ENCODE measurements around the gene C1QTNF4. TPM values are rescaled to one million over a fixed set of nuclear protein-coding genes. Genes with fewer than 3 reads are reported as not detected.

C1QTNF4 gene
- total RNA-seq, 1 experiment from 2014 or later, result 5.7 TPM

DNA sequence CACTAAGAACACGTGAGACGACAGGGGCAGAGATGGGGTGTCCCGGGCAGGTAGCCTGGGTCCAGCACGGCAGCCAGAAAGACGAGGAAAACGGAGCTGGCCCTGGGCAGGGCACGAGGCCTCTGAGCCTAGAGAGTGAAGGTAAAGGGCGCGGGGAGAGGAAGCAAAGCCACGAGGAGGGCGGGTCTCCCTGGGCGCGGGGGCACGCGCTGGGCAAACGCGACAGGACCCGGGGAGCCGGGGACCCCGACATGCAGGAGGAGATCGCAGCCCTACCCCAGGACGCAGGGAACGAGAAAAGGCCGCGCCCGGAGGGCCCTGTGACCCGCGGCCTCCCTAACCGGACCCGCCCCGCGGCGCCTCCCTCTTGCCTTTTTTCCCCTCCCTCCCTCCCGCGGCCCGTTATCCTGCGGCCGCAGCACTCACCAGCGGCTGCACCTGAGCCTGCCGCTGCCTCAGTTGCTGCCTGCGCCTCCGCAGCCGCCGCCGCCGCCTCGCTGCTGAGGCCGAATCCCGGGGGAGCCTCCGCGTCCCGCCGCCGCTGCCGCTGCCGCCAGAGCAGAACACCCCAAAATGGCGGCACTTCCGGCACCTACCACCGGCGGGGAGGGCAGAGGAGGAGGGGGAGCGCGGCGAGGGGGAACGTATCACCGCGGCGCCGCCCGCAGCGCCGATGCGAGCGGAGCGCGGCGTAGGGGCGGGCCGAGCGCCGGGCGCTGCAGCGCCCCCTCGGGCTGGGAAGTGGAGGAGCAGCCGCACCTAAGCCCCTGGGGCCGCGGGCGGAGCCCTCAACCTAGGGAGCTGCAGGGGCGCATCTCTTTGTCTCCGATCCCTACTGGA, 41.4 kb downstream of the C1QTNF4 start, which contains the start of gene CELF1:
TSS of gene CELF1 (minus strand) at position 567 of the 840 bp plus-strand sequence. CDS start 53,609 bp downstream, outside the sequence.
- DNase-seq, result peak; percentile 92
- peaks cover 0 to 3% of the 10 kb centered on the region in 2 experiments; a peak in 1 of 5 replicates for H3K9me3 Mint-ChIP-seq
- peak within 1 kb of the TSS; percentile 96 to 100 (median 99) for H3K27ac Mint-ChIP-seq
- peak within 1 kb of the TSS; percentile 86 for H3K4me2 ChIP-seq (ENCODE audit: insufficient read depth, insufficient read length, low read length)
- H3K27ac ChIP-seq (ENCODE audit: insufficient read length, low read depth, low read length), result peak within 1 kb of the TSS; percentile 3
- H3K56ac ChIP-seq (ENCODE audit: insufficient read length, low read depth, low read length), result no peak within 1 kb of the TSS
- H3K79me1 ChIP-seq (ENCODE audit: insufficient read depth, low read depth, low read length, poor library complexity, severe bottlenecking), result no peaks in the 10 kb centered on the region
- H4K20me1 ChIP-seq (ENCODE audit: control insufficient read depth, insufficient read depth, insufficient read length), result no peaks in the 10 kb centered on the region
- H3K9ac ChIP-seq (ENCODE audit: extremely low read depth, insufficient read length, low read length), result peak within 1 kb of the TSS; percentile 84
- H3K4ac ChIP-seq (ENCODE audit: low read depth, low read length), result no peak within 1 kb of the TSS; the same call in 1 of the 2 replicates
- no peak within 1 kb of the TSS for H4K91ac ChIP-seq (ENCODE audit: insufficient read length, low read depth, low read length)
- TF ChIP-seq, protein P1, sequence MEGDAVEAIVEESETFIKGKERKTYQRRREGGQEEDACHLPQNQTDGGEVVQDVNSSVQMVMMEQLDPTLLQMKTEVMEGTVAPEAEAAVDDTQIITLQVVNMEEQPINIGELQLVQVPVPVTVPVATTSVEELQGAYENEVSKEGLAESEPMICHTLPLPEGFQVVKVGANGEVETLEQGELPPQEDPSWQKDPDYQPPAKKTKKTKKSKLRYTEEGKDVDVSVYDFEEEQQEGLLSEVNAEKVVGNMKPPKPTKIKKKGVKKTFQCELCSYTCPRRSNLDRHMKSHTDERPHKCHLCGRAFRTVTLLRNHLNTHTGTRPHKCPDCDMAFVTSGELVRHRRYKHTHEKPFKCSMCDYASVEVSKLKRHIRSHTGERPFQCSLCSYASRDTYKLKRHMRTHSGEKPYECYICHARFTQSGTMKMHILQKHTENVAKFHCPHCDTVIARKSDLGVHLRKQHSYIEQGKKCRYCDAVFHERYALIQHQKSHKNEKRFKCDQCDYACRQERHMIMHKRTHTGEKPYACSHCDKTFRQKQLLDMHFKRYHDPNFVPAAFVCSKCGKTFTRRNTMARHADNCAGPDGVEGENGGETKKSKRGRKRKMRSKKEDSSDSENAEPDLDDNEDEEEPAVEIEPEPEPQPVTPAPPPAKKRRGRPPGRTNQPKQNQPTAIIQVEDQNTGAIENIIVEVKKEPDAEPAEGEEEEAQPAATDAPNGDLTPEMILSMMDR (conservative IDR thresholded peaks at IDR 0.05), result peak; percentile 96
- H2AFZ ChIP-seq (ENCODE audit: low read length), result no peak within 1 kb of the TSS
- H3K9me3 ChIP-seq (ENCODE audit: control insufficient read depth, low read depth, low read length), result no peaks in the 10 kb centered on the region
- H2BK120ac ChIP-seq (ENCODE audit: low read depth, low read length, poor library complexity, severe bottlenecking), result no peak within 1 kb of the TSS
- H4K8ac ChIP-seq (replicated peaks; ENCODE audit: insufficient read length, low read depth, low read length), result no peak within 1 kb of the TSS
- H3K23ac ChIP-seq (ENCODE audit: insufficient read length, low read depth, low read length), result no peak within 1 kb of the TSS
- H3K4me3 Mint-ChIP-seq, result peak within 1 kb of the TSS; percentile 99 to 100
- H3T11ph ChIP-seq (ENCODE audit: low read length), result no peak within 1 kb of the TSS
- no peaks in the 10 kb centered on the region; the same call in 1 of the 2 replicates for H3K4me1 ChIP-seq (ENCODE audit: insufficient read depth, low read length)
- no peak within 1 kb of the TSS for H2BK20ac ChIP-seq (ENCODE audit: low read depth, low read length, poor library complexity, severe bottlenecking)
- H3K27me3 ChIP-seq (ENCODE audit: insufficient read depth, low read length), result no peaks in the 10 kb centered on the region
- no peak within 1 kb of the TSS for H2AK5ac ChIP-seq (ENCODE audit: insufficient read length, low read length)
- peaks cover 3% of the 10 kb centered on the region for H3K23me2 ChIP-seq (ENCODE audit: insufficient read length, low read depth, low read length, poor library complexity, severe bottlenecking)
- no peak within 1 kb of the TSS for H4K5ac ChIP-seq (ENCODE audit: insufficient read length, low read depth, low read length)
- no peak within 1 kb of the TSS for H2BK5ac ChIP-seq (ENCODE audit: insufficient read length, low read length)
- peaks cover 40% of the 10 kb centered on the region for H3K79me2 ChIP-seq (ENCODE audit: insufficient read depth, low read length)
- WGBS (ENCODE audit: extremely low coverage, insufficient read length, low lambda C conversion rate), result no CpG with 5 or more reads among the region's 89 CpGs
- peak within 1 kb of the TSS; percentile 68 for H3K14ac ChIP-seq (ENCODE audit: insufficient read depth, low read length)
- peaks cover 25 to 26% of the 10 kb centered on the region in 2 experiments for H3K4me1 Mint-ChIP-seq
- peaks cover 2% of the 10 kb centered on the region; the same call in 1 of the 2 replicates for H3K27me3 Mint-ChIP-seq (ENCODE audit: low read depth)
- H3K18ac ChIP-seq (ENCODE audit: insufficient read length, low read depth, low read length), result peak within 1 kb of the TSS; percentile 53
- no peak within 1 kb of the TSS for H2BK12ac ChIP-seq (ENCODE audit: insufficient read length, low read depth, low read length)
- peaks cover 14 to 31% (median 19%) of the 10 kb centered on the region in 3 experiments; a peak in 6 of 7 replicates for H3K36me3 Mint-ChIP-seq (ENCODE audit: insufficient read depth in 1 of 3, low read depth in 3 of 3)
- no peak within 1 kb of the TSS for H2BK15ac ChIP-seq (ENCODE audit: low read depth, low read length)

Data from H9 (cell line).